GM19023 (cell line): ENCODE data around the gene TUBB4A.

ENCODE experiments used
- ATAC-seq: cut with Tn5 transposase; IDR thresholded peaks from one replicate; pipeline ENCODE4 v1.9.1; 2021; ENCODE audit warnings: mild to moderate bottlenecking, moderate library complexity; ENCODE audit not compliant: unreplicated experiment

The TUBB4A gene

GRCh38 chr19:6498294-6499036 is 3.6 kb downstream of the TUBB4A start:
- ATAC-seq: no peak

GRCh38 chr19:6495947-6496346 is 6.2 kb downstream of the TUBB4A start:
- no peak for ATAC-seq

DNA sequence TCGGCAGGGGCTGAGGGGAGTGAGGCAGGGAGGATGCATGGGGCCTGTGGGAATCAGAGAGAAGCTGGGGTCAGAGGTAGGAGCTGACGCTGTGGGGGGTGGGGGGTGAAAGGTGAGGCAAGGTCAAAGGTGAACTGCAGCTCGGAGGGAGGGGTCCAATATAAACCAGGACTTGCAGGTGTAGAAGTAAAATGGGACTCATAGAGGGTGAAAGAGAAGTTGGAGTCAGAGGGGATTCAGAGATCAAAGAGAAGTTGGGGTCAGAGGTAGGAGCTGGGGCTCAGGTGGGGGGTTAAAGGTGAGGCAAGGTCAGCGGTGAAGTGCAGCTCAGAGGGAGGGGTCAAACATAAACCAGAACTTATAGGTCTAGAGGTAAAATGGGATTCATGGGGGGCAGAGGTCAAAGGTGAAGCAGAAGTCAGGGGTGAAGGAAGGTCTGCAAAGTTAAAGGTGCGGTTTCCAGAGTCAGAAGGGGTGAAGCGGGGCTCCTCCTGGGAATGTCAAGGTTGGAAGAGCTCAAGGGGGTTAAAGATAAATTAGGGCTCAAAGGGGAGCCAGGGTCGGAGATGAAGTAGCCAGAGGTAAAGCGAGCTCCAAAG is 7.6 kb downstream of the TUBB4A start:
- ATAC-seq: no peak

- no peak for ATAC-seq
Measured at GRCh38 chr19:6491802-6492592, 10.1 kb downstream of the TUBB4A start.

DNA sequence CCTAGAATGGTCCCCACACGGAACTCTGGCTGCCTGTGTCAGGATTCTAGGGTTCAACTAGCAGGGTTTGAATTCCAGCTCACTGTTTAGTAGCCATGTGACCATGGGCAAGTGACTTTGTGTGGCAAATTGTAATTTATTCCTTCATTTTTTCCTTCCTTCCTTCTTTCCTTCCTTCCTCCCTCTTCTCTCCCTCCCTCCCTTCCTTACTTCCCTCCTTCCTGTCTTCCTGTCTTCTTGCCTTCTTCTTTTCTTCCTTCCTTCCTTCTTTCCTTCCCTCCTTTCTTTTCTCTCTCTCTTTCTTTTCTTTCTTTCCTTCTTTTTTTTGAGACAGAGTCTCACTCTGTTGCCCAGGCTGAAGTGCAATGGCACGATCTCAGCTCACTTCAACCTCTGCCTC is 12.0 kb downstream of the TUBB4A start:
- no peak for ATAC-seq

DNA sequence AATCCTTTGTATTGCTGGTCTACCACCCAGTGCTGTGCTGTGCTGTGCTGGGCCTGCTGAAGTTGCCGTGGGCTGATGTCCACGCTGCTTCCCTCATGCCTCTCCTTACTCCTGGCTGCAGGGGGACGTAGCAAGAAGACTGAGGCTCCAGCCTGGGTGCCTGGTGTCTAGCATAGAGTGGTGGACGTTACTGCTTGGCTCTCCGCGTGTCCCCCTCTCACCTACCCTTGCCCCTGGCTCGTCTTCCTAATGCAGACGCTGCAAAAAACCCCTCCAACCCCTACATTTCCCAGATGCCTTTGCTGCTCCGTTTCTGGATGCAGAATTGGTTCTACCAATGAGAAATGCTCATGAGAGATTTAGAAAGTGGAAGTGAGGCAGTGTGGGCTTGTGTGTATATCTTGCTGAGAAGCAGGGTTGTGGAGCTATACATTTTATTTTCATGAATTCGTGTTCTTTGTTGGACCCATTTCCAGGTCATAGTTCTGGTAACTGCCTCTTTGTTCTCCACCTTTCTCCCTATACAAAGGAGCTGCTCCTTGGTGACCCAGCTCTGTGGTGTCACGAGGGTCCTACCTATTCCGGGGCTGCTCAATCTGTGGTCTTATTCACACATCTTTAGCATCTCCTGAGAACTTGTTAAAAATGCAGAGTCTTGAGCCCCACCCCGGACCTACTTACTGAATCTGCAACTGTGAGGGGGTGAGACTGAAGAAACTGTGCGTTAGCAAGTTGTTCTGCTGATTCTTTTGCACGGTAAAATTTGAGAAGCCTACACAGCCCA is 12.6 kb downstream of the TUBB4A start:
- ATAC-seq: peak; percentile 67

DNA sequence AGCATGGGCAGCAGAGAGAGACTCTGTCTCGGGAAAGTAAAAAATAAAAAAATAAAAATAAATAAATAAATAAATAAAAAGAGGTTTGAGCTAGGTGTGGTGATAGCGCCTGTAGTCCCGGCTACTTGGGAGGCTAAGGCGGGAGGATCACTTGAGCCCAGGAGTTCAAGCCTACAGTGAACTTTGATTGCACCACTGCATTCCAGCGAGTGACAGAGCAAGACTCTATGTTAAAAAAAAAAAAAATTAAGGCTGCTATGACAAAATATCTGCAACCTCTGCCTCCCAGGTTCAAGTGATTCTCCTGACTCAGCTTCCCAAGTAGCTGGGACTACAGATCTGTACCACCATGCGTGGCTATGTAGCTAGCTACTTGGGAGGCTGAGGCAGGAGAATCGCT is 17.3 kb downstream of the TUBB4A start:
- no peak for ATAC-seq

DNA sequence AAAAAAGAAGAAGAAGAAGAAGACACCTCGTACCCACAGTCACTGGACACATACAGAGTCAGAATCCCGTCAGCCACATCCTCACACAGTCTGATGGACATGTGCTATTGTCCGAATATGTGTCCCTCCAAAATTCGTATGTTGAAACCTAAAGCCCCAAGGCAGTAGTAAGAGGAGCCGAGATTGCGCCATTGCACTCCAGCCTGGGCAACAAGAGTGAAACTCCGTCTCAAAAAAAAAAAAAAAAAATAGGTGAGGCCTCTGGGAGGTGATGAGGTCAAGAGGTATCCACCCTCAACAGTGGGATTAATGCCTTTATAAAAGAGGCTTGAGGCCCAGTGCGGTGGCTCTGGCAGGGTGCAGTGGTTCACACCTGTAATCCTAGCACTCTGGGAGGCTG is 17.9 kb downstream of the TUBB4A start:
- ATAC-seq: no peak

GRCh38 chr19:6483235-6483634 is 18.9 kb downstream of the TUBB4A start:
- no peak for ATAC-seq

DNA sequence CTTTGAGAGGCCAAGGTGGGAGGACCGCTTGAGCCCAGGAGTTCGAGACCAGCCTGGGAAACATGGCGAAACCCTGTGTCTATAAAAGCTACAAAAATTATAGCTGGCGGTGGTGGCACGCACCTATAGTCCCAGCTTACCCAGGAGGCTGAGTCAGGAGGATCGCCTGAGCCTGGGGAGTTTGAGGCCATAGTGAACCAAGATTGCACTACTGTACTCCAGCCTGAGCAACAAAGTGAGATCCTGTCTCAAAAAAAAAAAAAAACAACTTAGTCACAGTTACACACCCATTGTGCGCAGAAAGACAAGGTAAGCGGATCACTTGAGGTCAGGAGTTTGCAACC is 19.8 kb downstream of the TUBB4A start:
- no peak for ATAC-seq

DNA sequence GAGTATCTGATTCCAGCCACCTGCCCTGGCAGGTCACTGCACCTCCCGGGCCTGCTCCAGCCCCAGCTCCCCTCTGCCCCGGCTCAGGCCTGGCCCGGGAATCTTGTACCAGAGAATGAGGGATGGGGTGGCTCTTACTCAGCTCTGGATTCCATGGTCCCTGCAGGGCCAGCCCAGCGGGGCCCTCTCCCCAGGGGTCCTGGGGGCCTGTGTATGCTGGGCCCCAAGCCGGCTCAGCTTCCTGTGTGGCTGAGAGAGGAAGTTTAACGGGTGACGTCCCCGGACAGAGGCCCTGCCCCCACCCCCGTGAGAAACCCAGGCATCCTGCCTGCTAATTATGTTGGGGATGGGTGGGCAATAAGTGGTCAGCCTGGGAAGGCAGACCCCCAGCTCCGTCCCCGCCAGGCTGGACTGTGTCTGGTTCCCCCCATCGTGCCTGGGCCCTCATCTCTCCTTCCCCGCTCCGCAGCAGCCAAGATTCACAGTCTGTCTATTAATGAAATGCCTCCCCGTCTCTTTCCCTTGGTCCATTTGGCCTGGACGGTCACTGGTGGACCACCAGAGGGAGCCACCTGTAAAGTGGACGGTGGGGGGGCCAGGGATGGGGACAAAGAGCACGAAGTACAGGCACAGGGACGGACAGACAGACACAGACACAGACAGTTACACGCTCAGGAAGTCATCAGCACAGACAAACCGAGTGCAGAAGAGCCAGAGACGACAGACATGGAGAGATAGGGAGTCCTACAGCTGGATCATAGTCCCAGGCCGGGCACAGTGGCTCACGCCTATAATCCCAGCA is 20.4 kb downstream of the TUBB4A start, which contains the start of gene DENND1C:
Gene DENND1C, minus strand, starts transcription at position 247 of the 802 bp plus-strand sequence. Its CDS starts 92 bp downstream, at position 155.
- peak; percentile 64 for ATAC-seq

- peak; percentile 28 for ATAC-seq
Measured at GRCh38 chr19:6480848-6481415, 21.2 kb downstream of the TUBB4A start.

DNA sequence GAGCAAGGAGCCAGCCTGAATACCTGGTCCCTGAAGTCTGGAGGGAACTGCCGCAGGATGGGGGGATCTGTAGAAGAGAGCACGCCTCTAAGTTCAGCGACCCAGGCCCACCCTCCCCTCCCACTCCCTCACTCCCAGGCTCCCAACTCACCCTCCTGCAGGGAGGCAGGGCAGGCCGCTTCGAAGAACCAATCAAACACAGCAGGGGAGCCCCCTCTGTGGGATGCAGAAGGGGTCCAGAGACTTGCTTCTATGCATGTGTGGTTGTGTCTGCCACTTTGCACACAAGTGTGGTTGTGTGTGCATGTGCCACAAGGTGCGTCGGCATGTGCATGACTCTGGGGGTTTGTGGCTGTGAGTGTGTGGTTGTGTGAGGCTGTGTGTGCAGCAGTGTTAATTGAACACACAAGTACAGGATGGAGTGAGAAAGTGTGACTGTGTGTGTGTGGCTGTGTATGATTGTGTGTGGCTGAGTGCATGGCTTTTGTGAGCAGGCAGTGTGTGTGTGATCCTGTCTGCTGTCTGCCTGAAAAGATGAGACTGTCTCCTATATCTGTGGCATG is 22.2 kb downstream of the TUBB4A start:
- no peak for ATAC-seq

- ATAC-seq: no peak
Measured at GRCh38 chr19:6478815-6479214, 23.3 kb downstream of the TUBB4A start.

- ATAC-seq: no peak
Measured at GRCh38 chr19:6476896-6477431, 25.1 kb downstream of the TUBB4A start.

- ATAC-seq: no peak
Measured at GRCh38 chr19:6476155-6476895, 25.8 kb downstream of the TUBB4A start.

GRCh38 chr19:6475321-6476108 is 26.6 kb downstream of the TUBB4A start:
- no peak for ATAC-seq

- no peak for ATAC-seq
Measured at GRCh38 chr19:6473647-6474046, 28.5 kb downstream of the TUBB4A start.
